ENCODE measurements around the gene ZCCHC7.

The ZCCHC7 gene

GRCh38 chr9:37212435-37212834 is 92.1 kb downstream of the ZCCHC7 start:
- DNase-seq = no peak

- DNase-seq = no peak
These were observed 95.0 kb downstream of the ZCCHC7 start for GRCh38 chr9:37215381-37215780.

GRCh38 chr9:37215830-37216229 is 95.5 kb downstream of the ZCCHC7 start:
- no peak for DNase-seq

GRCh38 chr9:37217161-37217560 is 96.8 kb downstream of the ZCCHC7 start:
- no peak for DNase-seq

GRCh38 chr9:37218800-37219425 is 98.5 kb downstream of the ZCCHC7 start:
- peak in 1 of 2 experiments; percentile 17 for DNase-seq

GRCh38 chr9:37220971-37221370 is 100.6 kb downstream of the ZCCHC7 start:
- DNase-seq = no peak

- no peak for DNase-seq
These were observed 101.2 kb downstream of the ZCCHC7 start for GRCh38 chr9:37221489-37222106.

GRCh38 chr9:37229455-37229854 is 109.1 kb downstream of the ZCCHC7 start:
- no peak for DNase-seq

- DNase-seq = no peak
These were observed 109.6 kb downstream of the ZCCHC7 start for GRCh38 chr9:37229882-37230482.

- DNase-seq = no peak
These were observed 116.4 kb downstream of the ZCCHC7 start for GRCh38 chr9:37236822-37237221.

GRCh38 chr9:37238122-37238521 is 117.7 kb downstream of the ZCCHC7 start:
- no peak for DNase-seq

- no peak for DNase-seq
These were observed 119.0 kb downstream of the ZCCHC7 start for GRCh38 chr9:37239224-37239859.

- no peak for DNase-seq
These were observed 119.5 kb downstream of the ZCCHC7 start for GRCh38 chr9:37239921-37240320.

- DNase-seq = no peak
These were observed 121.0 kb downstream of the ZCCHC7 start for GRCh38 chr9:37241340-37241739.

GRCh38 chr9:37242089-37242488 is 121.7 kb downstream of the ZCCHC7 start:
- no peak for DNase-seq

GRCh38 chr9:37243588-37244345 is 123.4 kb downstream of the ZCCHC7 start:
- DNase-seq = no peak

GRCh38 chr9:37246826-37247225 is 126.5 kb downstream of the ZCCHC7 start:
- DNase-seq = no peak

- DNase-seq = no peak
These were observed 128.3 kb downstream of the ZCCHC7 start for GRCh38 chr9:37248651-37249163.

- no peak for DNase-seq
These were observed 131.1 kb downstream of the ZCCHC7 start for GRCh38 chr9:37251452-37251851.

- no peak for DNase-seq
These were observed 133.1 kb downstream of the ZCCHC7 start for GRCh38 chr9:37253377-37253937.

- DNase-seq = no peak
These were observed 134.8 kb downstream of the ZCCHC7 start for GRCh38 chr9:37255187-37255586.

All from NCI-H446 (cell line).